SK-N-MC (cell line): ENCODE data around the gene GALM.

Source experiments
- EZH2 ChIP-seq: fragments of 200-600 bp; sonication (generic); IDR thresholded peaks from one replicate; pipeline ENCODE4 v1.6.1; 2017; ENCODE audit warnings: antibody characterized with exemption
- FOXP2 ChIP-seq: optimal IDR thresholded peaks from 2 replicates; pipeline ENCODE3; 2011; ENCODE audit warnings: mild to moderate bottlenecking, moderate library complexity; ENCODE audit not compliant: insufficient read depth; ENCODE audit errors: extremely low read length, control extremely low read depth
- POLR2AphosphoS5 ChIP-seq: IDR thresholded peaks from 2 replicates; pipeline ENCODE4 v1.6.1; 2012; ENCODE audit warnings: mild to moderate bottlenecking, low read depth, low read length, borderline replicate concordance

DNA sequence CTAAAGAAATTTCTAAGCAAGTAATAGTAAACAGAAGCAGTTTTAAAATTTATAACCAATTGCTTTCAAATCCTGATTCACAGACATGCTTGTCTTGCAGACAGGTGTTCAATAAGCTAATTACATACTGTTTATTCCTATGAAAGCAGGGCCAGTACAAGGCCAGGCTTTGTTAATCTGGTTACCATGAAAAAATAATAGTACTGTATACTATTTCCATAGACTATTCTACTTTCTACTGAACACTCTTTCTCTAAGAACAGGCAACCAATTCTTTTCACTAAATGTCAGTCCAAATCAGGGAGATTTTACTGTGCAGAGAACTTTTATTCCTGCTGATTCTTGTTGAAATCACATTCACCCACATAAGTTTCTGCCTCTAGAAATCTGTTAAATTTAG lies 88.1 kb downstream of the GALM start:
- TF ChIP-seq EZH2 (no peak), POLR2AphosphoS5 (no peak), FOXP2 (no peak)
